BLaER1 (cell line): ENCODE measurements around the gene TFPI.
"Not testable (repeated sequence)": the region's sequence is repeated elsewhere in the genome, so short reads cannot be mapped to it uniquely, and the experiment has no call there.

Experiments used
- H3K27ac ChIP-seq: shearing (Covaris generic); formaldehyde crosslinking; 2 replicates; pipeline ENCODE4 v1.8.1; 2022
- H3K27me3 ChIP-seq: shearing (Covaris generic); formaldehyde crosslinking; 2 replicates; pipeline ENCODE4 v1.8.1; 2022
- H3K36me3 ChIP-seq: shearing (Covaris generic); formaldehyde crosslinking; 2 replicates; pipeline ENCODE4 v1.8.1; 2022
- H3K4me1 ChIP-seq: shearing (Covaris generic); formaldehyde crosslinking; 2 replicates; pipeline ENCODE4 v1.8.1; 2022
- H3K4me2 ChIP-seq: shearing (Covaris generic); formaldehyde crosslinking; 2 replicates; pipeline ENCODE4 v1.8.1; 2022
- H3K4me3 ChIP-seq: shearing (Covaris generic); formaldehyde crosslinking; 2 replicates; pipeline ENCODE4 v1.8.1; 2022
- H3K9ac ChIP-seq: shearing (Covaris generic); formaldehyde crosslinking; 2 replicates; pipeline ENCODE4 v1.8.1; 2022
- H3K9me3 ChIP-seq: shearing (Covaris generic); formaldehyde crosslinking; 2 replicates; pipeline ENCODE4 v1.8.1; 2022
- H4K20me1 ChIP-seq: shearing (Covaris generic); formaldehyde crosslinking; 2 replicates; pipeline ENCODE4 v1.8.1; 2022
- Cebpa-rat ChIP-seq: shearing (Covaris generic); IDR thresholded peaks from 2 replicates; pipeline ENCODE4 v1.8.1; 2022

Gene TFPI

GRCh38 chr2:187576906-187577305, 22.7 kb upstream of the TFPI start:
- Histone ChIP-seq H3K4me1 (no peaks in the 10 kb centered on the region), H3K4me3 (no peak overlapping the region), H3K27me3 (no peaks in the 10 kb centered on the region), H3K27ac (no peak overlapping the region), H4K20me1 (no peaks in the 10 kb centered on the region), H3K4me2 (no peak overlapping the region), H3K9ac (no peak overlapping the region), H3K36me3 (no peaks in the 10 kb centered on the region), H3K9me3 (0 out of 2 replicates have a peak, but pooled peaks cover 5% of the 10 kb centered on the region)
- no peak for TF ChIP-seq Cebpa-rat

- no peak overlapping the region for H3K27ac ChIP-seq
- H4K20me1 ChIP-seq = no peaks in the 10 kb centered on the region
- 0 out of 2 replicates have a peak, but pooled peaks cover 5% of the 10 kb centered on the region for H3K9me3 ChIP-seq
- no peak overlapping the region for H3K4me3 ChIP-seq
- TF ChIP-seq Cebpa-rat = no peak
- H3K27me3 ChIP-seq = no peaks in the 10 kb centered on the region
- H3K36me3 ChIP-seq = no peaks in the 10 kb centered on the region
- no peak overlapping the region for H3K4me2 ChIP-seq
- H3K9ac ChIP-seq = no peak overlapping the region
- no peaks in the 10 kb centered on the region for H3K4me1 ChIP-seq
Measured at GRCh38 chr2:187575751-187576067, 21.5 kb upstream of the TFPI start.

GRCh38 chr2:187574969-187575750, 20.9 kb upstream of the TFPI start:
- 0 out of 2 replicates have a peak, but pooled peaks cover 5% of the 10 kb centered on the region for H3K9me3 ChIP-seq
- H4K20me1 ChIP-seq = no peaks in the 10 kb centered on the region
- no peaks in the 10 kb centered on the region for H3K36me3 ChIP-seq
- H3K9ac ChIP-seq = no peak overlapping the region
- H3K4me2 ChIP-seq = no peak overlapping the region
- no peak overlapping the region for H3K4me3 ChIP-seq
- H3K27me3 ChIP-seq = no peaks in the 10 kb centered on the region
- H3K4me1 ChIP-seq = no peaks in the 10 kb centered on the region
- H3K27ac ChIP-seq = no peak overlapping the region
- TF ChIP-seq Cebpa-rat = no peak

GRCh38 chr2:187573722-187574121, 19.5 kb upstream of the TFPI start:
- no peak for TF ChIP-seq Cebpa-rat
- Histone ChIP-seq H3K4me2 (no peak overlapping the region), H3K27me3 (no peaks in the 10 kb centered on the region), H3K9me3 (0 out of 2 replicates have a peak, but pooled peaks cover 5% of the 10 kb centered on the region), H3K4me1 (no peaks in the 10 kb centered on the region), H3K4me3 (no peak overlapping the region), H3K9ac (no peak overlapping the region), H4K20me1 (no peaks in the 10 kb centered on the region), H3K36me3 (no peaks in the 10 kb centered on the region), H3K27ac (no peak overlapping the region)

GRCh38 chr2:187571996-187572395, 17.8 kb upstream of the TFPI start:
- H3K4me2 ChIP-seq, H3K9ac ChIP-seq, H3K9me3 ChIP-seq, H3K36me3 ChIP-seq, H4K20me1 ChIP-seq, H3K4me3 ChIP-seq, H3K4me1 ChIP-seq, H3K27me3 ChIP-seq, H3K27ac ChIP-seq: not testable (repeated sequence)

- Histone ChIP-seq H3K4me2 (no peak overlapping the region), H3K27ac (no peak overlapping the region)
Measured at GRCh38 chr2:187569571-187569970, 15.3 kb upstream of the TFPI start.

GRCh38 chr2:187569042-187569441, 14.8 kb upstream of the TFPI start:
- no peak for TF ChIP-seq Cebpa-rat
- Histone ChIP-seq H3K9me3 (0 out of 2 replicates have a peak, but pooled peaks cover 5% of the 10 kb centered on the region), H3K4me2 (no peak overlapping the region), H4K20me1 (no peaks in the 10 kb centered on the region), H3K27me3 (no peaks in the 10 kb centered on the region), H3K36me3 (no peaks in the 10 kb centered on the region), H3K4me3 (no peak overlapping the region), H3K4me1 (no peaks in the 10 kb centered on the region), H3K9ac (no peak overlapping the region), H3K27ac (no peak overlapping the region)

More at GRCh38 chr2:187569571-187569970, 15.3 kb upstream of the TFPI start:
- no peaks in the 10 kb centered on the region for H3K36me3 ChIP-seq
- no peak overlapping the region for H3K9ac ChIP-seq
- H3K4me1 ChIP-seq = no peaks in the 10 kb centered on the region
- TF ChIP-seq Cebpa-rat = no peak
- H4K20me1 ChIP-seq = no peaks in the 10 kb centered on the region
- no peak overlapping the region for H3K4me3 ChIP-seq
- 0 out of 2 replicates have a peak, but pooled peaks cover 5% of the 10 kb centered on the region for H3K9me3 ChIP-seq
- no peaks in the 10 kb centered on the region for H3K27me3 ChIP-seq

- H3K27me3 ChIP-seq = no peaks in the 10 kb centered on the region
- 0 out of 2 replicates have a peak, but pooled peaks cover 3% of the 10 kb centered on the region for H3K9me3 ChIP-seq
- no peaks in the 10 kb centered on the region for H3K4me1 ChIP-seq
- no peak overlapping the region for H3K4me2 ChIP-seq
- no peak overlapping the region for H3K4me3 ChIP-seq
- H3K9ac ChIP-seq = no peak overlapping the region
- H3K27ac ChIP-seq = no peak overlapping the region
- no peak for TF ChIP-seq Cebpa-rat
- H3K36me3 ChIP-seq = no peaks in the 10 kb centered on the region
- no peaks in the 10 kb centered on the region for H4K20me1 ChIP-seq
Measured at GRCh38 chr2:187567126-187567525, 12.9 kb upstream of the TFPI start.

GRCh38 chr2:187566712-187567111, 12.5 kb upstream of the TFPI start:
- Histone ChIP-seq H3K9ac (no peak overlapping the region), H3K4me2 (no peak overlapping the region), H3K36me3 (no peaks in the 10 kb centered on the region), H3K9me3 (no peaks in the 10 kb centered on the region), H3K4me1 (no peaks in the 10 kb centered on the region), H3K4me3 (no peak overlapping the region), H3K27ac (no peak overlapping the region), H3K27me3 (no peaks in the 10 kb centered on the region), H4K20me1 (no peaks in the 10 kb centered on the region)
- no peak for TF ChIP-seq Cebpa-rat

GRCh38 chr2:187566266-187566665, 12.0 kb upstream of the TFPI start:
- Histone ChIP-seq H3K9me3 (no peaks in the 10 kb centered on the region), H3K4me3 (no peak overlapping the region), H4K20me1 (no peaks in the 10 kb centered on the region), H3K4me2 (no peak overlapping the region), H3K9ac (no peak overlapping the region), H3K27me3 (no peaks in the 10 kb centered on the region), H3K36me3 (no peaks in the 10 kb centered on the region), H3K27ac (no peak overlapping the region), H3K4me1 (no peaks in the 10 kb centered on the region)
- TF ChIP-seq Cebpa-rat = no peak

GRCh38 chr2:187565618-187566017, 11.4 kb upstream of the TFPI start:
- H3K9ac ChIP-seq = not testable (repeated sequence)

GRCh38 chr2:187556493-187556892, 2.3 kb upstream of the TFPI start:
- H3K4me2 ChIP-seq, H3K9ac ChIP-seq, H3K36me3 ChIP-seq, H3K27ac ChIP-seq, H3K4me1 ChIP-seq, H3K27me3 ChIP-seq, H4K20me1 ChIP-seq, H3K4me3 ChIP-seq: not testable (repeated sequence)
- H3K9me3 ChIP-seq = peaks cover 15% of the 10 kb centered on the region; the same call in 1 of the 2 replicates

More at GRCh38 chr2:187565618-187566017, 11.4 kb upstream of the TFPI start:
- H3K4me1 ChIP-seq, H3K4me3 ChIP-seq, H4K20me1 ChIP-seq, H3K27me3 ChIP-seq, H3K36me3 ChIP-seq, H3K4me2 ChIP-seq, H3K27ac ChIP-seq, H3K9me3 ChIP-seq: not testable (repeated sequence)
